GM19324 (cell line): Measurements from ENCODE around the gene VPS13D.

Experiments used
- ATAC-seq: cut with Tn5 transposase; IDR thresholded peaks from one replicate; pipeline ENCODE4 v1.9.1; 2021; ENCODE audit warnings: mild to moderate bottlenecking, moderate library complexity; ENCODE audit not compliant: unreplicated experiment, low FRiP score

VPS13D gene, protein sequence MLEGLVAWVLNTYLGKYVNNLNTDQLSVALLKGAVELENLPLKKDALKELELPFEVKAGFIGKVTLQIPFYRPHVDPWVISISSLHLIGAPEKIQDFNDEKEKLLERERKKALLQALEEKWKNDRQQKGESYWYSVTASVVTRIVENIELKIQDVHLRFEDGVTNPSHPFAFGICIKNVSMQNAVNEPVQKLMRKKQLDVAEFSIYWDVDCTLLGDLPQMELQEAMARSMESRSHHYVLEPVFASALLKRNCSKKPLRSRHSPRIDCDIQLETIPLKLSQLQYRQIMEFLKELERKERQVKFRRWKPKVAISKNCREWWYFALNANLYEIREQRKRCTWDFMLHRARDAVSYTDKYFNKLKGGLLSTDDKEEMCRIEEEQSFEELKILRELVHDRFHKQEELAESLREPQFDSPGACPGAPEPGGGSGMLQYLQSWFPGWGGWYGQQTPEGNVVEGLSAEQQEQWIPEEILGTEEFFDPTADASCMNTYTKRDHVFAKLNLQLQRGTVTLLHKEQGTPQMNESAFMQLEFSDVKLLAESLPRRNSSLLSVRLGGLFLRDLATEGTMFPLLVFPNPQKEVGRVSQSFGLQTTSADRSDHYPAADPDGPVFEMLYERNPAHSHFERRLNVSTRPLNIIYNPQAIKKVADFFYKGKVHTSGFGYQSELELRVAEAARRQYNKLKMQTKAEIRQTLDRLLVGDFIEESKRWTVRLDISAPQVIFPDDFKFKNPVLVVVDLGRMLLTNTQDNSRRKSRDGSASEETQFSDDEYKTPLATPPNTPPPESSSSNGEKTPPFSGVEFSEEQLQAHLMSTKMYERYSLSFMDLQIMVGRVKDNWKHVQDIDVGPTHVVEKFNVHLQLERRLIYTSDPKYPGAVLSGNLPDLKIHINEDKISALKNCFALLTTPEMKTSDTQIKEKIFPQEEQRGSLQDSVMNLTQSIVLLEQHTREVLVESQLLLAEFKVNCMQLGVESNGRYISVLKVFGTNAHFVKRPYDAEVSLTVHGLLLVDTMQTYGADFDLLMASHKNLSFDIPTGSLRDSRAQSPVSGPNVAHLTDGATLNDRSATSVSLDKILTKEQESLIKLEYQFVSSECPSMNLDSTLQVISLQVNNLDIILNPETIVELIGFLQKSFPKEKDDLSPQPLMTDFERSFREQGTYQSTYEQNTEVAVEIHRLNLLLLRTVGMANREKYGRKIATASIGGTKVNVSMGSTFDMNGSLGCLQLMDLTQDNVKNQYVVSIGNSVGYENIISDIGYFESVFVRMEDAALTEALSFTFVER (N-terminal part only)

DNA sequence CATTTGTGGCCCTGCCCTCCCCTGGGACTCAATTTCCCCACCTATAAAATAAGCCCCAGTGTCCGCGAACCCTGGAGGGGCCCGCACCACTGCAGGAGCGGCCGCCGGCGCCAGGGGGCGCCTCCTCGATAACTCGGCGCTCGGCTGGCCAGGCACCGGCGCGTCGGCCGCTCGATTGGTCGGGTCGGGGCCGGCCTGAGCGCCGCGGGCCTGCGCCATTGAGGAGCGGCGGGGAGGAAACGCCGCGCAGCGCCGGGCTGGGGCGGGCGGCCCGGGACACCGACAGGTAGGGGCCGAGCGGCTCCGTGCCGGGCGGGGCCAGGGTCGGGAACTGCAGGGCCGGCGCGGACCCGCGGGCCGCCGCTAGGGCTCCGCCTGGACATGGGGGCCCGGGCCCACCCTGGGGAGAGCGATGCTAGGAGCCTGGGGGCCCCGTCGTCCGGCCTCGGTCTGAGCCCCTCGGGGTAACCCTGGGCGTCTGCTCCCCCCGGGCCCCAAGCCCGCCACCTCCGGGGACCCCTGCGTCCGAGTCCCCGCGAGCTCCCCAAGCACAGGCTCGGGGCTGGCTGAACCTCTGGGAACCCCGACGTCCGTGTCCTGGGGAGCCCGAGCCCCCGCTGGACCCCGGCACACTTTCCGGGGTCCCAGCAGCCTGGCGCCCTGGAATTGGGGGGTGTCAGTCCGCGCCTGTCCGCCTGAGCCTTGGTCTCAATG is at the start of gene VPS13D:
TSS of gene VPS13D (plus strand) at position 196 of the 714 bp plus-strand sequence. CDS start 4,237 bp downstream, outside the sequence.
- peak; percentile 78 for ATAC-seq

DNA sequence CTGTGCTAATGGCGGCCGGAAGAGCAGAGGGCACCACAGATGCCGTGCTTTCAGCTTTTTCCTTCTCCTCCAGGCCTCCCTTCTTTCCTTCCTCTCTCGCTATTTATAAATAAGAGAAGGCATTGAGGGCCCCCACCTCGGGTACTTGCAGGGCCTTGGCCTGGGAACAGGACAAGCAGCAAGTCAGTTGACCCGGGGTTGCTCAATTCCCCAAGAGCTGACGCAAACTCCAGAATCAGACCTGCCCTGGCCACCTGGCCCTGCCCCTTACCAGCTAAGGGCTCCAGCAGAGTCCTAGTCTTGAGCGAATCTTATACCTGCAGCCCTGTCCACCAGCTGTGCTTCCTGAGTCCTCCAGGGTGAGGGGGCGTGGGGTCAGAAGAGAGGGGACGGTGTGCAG is 49.5 kb upstream of the VPS13D start:
- no peak for ATAC-seq

- no peak for ATAC-seq
These were observed 48.9 kb upstream of the VPS13D start for GRCh38 chr1:12180903-12181302.

DNA sequence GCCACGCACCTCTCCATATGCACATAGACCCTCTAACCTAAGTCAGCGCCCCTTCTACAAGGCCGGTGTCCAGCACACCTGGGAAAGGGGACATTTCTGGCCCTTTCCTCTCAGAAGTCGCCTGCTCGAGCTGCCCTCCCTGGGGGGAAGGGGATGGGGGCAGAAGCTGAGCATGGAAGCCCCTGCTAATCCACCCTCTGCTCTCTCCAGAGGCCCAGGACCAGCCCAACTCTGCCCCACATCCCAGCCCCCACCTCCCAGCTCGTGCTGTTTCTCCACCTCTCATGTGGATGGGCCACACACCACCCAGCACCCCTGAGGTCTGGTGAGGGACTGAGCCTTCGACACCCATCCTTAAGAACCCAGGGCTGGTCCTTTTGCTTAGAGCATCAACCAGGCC is 48.3 kb upstream of the VPS13D start:
- ATAC-seq = no peak

- ATAC-seq = no peak
These were observed 47.3 kb upstream of the VPS13D start for GRCh38 chr1:12182410-12182984.

DNA sequence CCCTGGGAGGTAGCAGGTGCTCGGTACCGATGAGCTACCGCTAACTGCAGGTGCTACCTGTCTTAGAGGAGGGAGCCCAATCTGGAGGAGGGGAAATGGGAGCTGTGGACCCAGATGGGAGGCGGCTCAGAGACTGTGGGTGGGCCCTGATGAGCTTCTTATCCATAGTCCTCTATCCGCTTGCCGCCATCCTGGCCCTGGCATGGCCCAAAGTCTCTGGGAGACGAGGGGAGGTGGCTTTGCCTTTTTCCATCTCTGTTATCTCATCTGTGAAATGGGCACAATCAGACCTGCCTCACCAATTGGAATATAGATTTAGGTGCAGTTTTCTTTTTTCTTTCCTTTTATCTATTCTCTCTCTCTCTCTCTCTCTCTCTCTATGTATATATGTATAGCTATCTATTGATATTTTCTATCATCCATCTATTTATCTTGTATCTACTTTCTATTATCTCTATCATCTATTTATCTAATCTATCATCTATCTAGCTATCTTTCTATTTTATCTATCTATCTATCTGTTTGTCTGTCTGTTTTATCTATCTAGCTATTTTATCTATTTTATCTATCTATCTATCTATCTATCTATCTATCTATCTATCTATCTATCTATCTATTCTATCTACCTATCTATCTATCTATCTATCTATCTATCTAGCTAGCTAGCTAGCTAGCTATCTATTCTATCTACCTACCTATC is 46.6 kb upstream of the VPS13D start:
- no peak for ATAC-seq

DNA sequence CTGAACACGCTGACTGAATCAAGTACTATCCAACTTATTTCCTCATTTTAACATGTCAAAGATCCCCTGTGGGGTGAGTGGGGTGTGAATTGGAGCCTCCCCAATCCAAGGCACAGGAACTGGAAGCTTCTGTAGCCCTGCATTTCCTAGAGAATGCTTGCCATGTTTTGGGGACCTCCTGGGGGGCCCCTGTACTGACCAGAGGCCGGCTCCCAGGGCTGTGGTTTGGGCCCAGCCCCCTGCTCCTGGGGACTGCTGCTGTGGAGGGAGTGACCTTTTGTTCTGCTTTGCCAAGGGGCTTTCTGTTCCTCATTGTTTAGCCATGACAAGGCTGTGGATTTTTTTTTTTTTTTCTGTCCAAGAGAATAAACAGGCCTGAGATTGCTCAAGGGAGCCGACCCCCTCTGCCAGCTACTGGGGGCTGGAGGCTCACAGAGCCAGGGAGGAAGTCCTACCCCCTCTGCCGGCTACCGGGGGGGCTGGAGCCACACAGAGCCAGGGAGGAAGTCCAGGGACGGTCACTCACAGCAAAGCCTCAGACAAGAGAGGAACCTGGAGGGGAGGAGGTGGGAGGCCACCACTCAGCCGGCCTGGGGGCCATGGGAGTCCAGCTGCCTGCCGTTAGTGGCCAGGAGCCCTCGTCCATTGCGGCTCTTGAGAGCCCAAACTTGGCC is 45.7 kb upstream of the VPS13D start:
- ATAC-seq = no peak

- ATAC-seq = no peak
These were observed 44.6 kb upstream of the VPS13D start for GRCh38 chr1:12185036-12185917.

- ATAC-seq = no peak
These were observed 43.7 kb upstream of the VPS13D start for GRCh38 chr1:12185918-12186678.

- no peak for ATAC-seq
These were observed 43.2 kb upstream of the VPS13D start for GRCh38 chr1:12186679-12186985.

GRCh38 chr1:12188115-12188514 is 41.7 kb upstream of the VPS13D start:
- no peak for ATAC-seq

DNA sequence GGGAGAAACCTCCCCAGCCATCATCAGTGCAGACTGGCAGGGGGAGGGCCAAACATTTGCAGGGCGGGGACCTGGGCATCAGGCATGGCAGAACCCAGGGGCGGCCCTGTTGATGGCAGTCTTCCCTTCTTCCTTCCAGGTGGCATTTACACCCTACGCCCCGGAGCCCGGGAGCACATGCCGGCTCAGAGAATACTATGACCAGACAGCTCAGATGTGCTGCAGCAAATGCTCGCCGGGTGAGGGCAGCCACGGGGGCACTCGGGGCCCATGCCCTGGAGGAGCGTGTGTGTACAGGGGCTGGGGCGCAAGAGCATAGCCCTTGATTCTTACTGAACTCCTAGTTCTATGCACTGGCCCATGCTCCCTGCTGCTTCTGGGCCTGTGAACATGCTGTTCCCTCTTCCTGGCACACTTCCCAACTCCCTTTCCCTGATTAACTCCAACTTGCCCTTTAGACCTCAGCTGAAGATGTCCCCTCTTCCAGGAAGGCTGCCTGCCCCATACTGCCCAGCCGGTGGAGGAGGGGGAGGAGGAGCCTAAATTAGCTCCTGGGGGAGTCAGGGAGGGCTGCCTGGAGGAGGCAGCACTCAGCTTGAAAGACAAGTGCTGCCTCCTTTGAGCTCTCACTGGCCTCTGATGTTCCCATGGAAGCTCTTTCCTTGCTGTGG is 41.0 kb upstream of the VPS13D start:
- ATAC-seq = no peak

- no peak for ATAC-seq
These were observed 40.5 kb upstream of the VPS13D start for GRCh38 chr1:12189328-12189682.

DNA sequence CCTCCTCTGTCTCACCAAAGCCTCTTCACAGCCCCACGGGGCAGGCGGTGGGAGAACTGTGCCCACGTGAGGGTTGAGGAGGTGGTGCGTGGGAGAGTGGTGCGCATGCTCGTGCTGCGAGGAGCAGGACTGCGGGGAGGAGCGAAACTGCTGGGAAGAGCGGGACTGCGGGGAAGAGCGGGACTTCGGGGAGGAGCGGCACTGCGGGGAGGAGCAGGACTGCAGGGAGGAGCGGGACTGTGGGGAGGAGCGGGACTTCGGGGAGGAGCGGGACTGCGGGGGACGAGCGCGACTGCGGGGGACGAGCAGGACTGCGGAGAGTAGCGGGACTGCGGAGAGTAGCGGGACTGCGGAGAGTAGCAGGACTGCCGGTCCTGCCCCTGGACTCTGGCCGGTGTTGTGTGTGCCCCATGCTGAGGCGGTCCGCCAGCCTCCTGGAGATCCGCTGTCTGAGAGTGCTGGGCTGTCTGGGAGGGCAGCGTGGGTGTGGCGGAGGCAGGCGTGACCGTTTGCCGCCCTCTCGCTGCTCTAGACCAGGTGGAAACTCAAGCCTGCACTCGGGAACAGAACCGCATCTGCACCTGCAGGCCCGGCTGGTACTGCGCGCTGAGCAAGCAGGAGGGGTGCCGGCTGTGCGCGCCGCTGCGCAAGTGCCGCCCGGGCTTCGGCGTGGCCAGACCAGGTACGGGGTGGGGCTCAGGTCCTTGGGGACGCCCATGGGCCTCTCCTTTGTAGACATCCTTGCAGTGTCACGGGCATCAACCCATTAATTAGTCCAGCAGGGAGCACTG is 38.4 kb upstream of the VPS13D start:
- no peak for ATAC-seq

DNA sequence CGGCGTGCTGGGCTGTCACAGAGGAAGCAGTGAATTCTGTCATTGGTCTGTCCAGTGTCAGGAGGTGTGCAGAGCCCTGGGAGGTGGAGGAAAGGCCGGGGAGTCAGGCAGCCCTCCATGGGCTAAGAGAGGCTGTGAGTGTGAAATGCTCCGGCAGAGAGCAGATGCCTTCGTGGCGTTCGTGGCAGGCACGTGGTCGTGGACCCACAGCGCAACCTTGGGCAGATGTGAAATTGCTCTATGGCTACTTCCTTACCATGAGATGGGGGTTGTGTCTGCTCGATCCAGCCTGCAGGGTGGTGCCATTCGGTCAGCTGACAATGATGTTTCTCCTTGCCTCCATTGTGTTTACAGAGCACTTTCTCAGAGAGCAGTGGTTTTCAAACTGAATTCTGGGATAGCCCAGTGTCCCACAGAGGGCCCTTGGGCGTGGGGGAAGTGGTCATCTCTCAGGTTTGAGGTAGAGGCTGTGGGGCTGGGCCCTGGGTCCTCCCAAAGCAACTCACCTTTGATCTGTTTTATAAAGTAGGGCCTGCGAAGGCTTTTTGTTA is 35.1 kb upstream of the VPS13D start:
- no peak for ATAC-seq

DNA sequence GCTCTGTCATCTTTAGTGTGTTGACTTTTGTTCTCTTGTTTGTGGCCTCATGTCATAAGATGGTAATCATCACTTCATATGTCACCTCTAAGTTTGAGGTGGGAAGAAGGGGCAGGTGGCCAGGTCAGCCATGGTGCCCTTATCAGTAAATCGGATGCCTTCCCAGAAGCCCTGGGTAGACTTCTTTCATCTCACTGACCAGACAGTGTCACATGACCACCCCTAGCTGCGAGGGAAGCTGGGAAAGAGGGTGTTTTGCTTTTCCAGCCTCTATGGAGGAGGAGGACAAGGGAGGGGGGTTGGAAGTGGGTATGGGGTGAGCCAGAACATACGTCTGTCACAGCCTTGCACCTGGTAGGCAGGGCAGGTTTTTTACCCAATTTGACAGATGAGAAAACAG is 34.4 kb upstream of the VPS13D start:
- no peak for ATAC-seq
